HepG2 (cell line): ENCODE results near the gene KBTBD2. TPM values are rescaled to one million over a fixed set of nuclear protein-coding genes. Genes with fewer than 3 reads are reported as not detected.

Experiments used
- AKNA ChIP-seq: sonication (generic); formaldehyde crosslinking; IDR thresholded peaks from 2 replicates; pipeline ENCODE4 v1.4.0; 2020; ENCODE audit warnings: missing genetic modification reagents, borderline replicate concordance
- ARID4A ChIP-seq: sonication (generic); formaldehyde crosslinking; IDR thresholded peaks from 2 replicates; pipeline ENCODE4 v1.5.0; 2020; ENCODE audit warnings: mild to moderate bottlenecking, missing genetic modification reagents, borderline replicate concordance
- BCL6 ChIP-seq: IDR thresholded peaks from 2 replicates; pipeline ENCODE4 v1.6.1; 2016; ENCODE audit warnings: missing genetic modification reagents, missing compliant biosample characterization
- KDM5B ChIP-seq: sonication (generic); formaldehyde crosslinking; IDR thresholded peaks from 2 replicates; pipeline ENCODE4 v1.4.0; 2020; ENCODE audit warnings: missing genetic modification reagents, mild to moderate bottlenecking, borderline replicate concordance
- KMT2A ChIP-seq: sonication (generic); formaldehyde crosslinking; IDR thresholded peaks from 2 replicates; pipeline ENCODE4 v1.4.0; 2020; ENCODE audit warnings: missing genetic modification reagents
- NONO ChIP-seq, 2 experiments: fragments of 450-650 bp in 1 of 2; sonication (generic) in 1 of 2; formaldehyde crosslinking in 1 of 2; IDR thresholded peaks in 1 of 2; conservative IDR thresholded peaks in 1 of 2; 2 replicates each; pipeline versions ENCODE4 v1.6.1 to v1.8.0; 2017 to 2022; ENCODE audit warnings: mild to moderate bottlenecking in 1 of 2, missing genetic modification reagents in 1 of 2, moderate library complexity in 1 of 2
- RFX1 ChIP-seq: fragments of 450-650 bp; IDR thresholded peaks from 2 replicates; pipeline ENCODE4 v1.6.1; 2017
- SAP130 ChIP-seq: IDR thresholded peaks from 2 replicates; pipeline ENCODE4 v1.6.1; 2016; ENCODE audit warnings: low read depth
- SOX6 ChIP-seq, 2 experiments: fragments of 450-650 bp in 1 of 2; sonication (generic) in 1 of 2; formaldehyde crosslinking in 1 of 2; IDR thresholded peaks; 2 replicates each; pipeline versions ENCODE4 v1.4.0 to v1.6.1; 2017 to 2020; ENCODE audit warnings: antibody characterized with exemption in 1 of 2, mild to moderate bottlenecking in 1 of 2, missing genetic modification reagents in 1 of 2
- STAG1 ChIP-seq: sonication (generic); formaldehyde crosslinking; IDR thresholded peaks from 2 replicates; pipeline ENCODE4 v1.4.0; 2020; ENCODE audit warnings: missing genetic modification reagents
- TEAD3 ChIP-seq: optimal IDR thresholded peaks from 2 replicates; pipeline ENCODE3; 2016; ENCODE audit warnings: borderline replicate concordance
- THAP11 ChIP-seq: IDR thresholded peaks from 2 replicates; pipeline ENCODE4 v1.6.1; 2016; ENCODE audit warnings: missing biosample characterization, missing genetic modification reagents
- TRAFD1 ChIP-seq: sonication (generic); formaldehyde crosslinking; IDR thresholded peaks from 2 replicates; pipeline ENCODE4 v1.5.1; 2020; ENCODE audit warnings: missing genetic modification reagents, mild to moderate bottlenecking, borderline replicate concordance
- U2AF1 ChIP-seq: fragments of 200-400 bp; formaldehyde crosslinking; optimal IDR thresholded peaks from 2 replicates; pipeline ENCODE3; 2017; ENCODE audit warnings: mild to moderate bottlenecking, low read depth, low read length
- U2AF2 ChIP-seq: fragments of 200-400 bp; formaldehyde crosslinking; IDR thresholded peaks from 2 replicates; pipeline ENCODE4 v1.6.1; 2017; ENCODE audit warnings: low read depth, mild to moderate bottlenecking, low read length
- ZSCAN9 ChIP-seq: IDR thresholded peaks from 2 replicates; pipeline ENCODE4 v1.6.1; 2016; ENCODE audit warnings: borderline replicate concordance
- polyA plus RNA-seq, 8 experiments: library from polyadenylated mRNA; depleted of rRNA in 3 of 8; stranded (reverse) in 7 of 8; unstranded in 1 of 8; fragments of >200 nt; fragmentation: Illumina TruSeq in 4 of 8; extraction: Trizol in 4 of 8; gene quantifications; 2 replicates each; pipeline versions ENCODE4 v1.2.1 to v1.2.3, GENCODE V29; 2011 to 2016; ENCODE audit warnings: low read depth in 4 of 8, missing spikeins in 1 of 8, mixed read lengths in 1 of 8; ENCODE audit not compliant: insufficient read depth in 1 of 8
- total RNA-seq, 5 experiments: library from RNA; depleted of rRNA; stranded (reverse); fragments of >200 nt; fragmentation: Illumina TruSeq; extraction: Trizol; gene quantifications; 2 replicates each; pipeline ENCODE4 v1.2.3, GENCODE V29; 2016; ENCODE audit warnings: low read depth in 1 of 5

Gene KBTBD2
- total and polyA plus RNA-seq, 2 of the 13 experiments (the other 11 are each of a cell fraction or from before 2014, with no cell fraction given): 24.0 to 25.2 TPM

GRCh38 chr7:32890010-32890792, 1.4 kb downstream of the KBTBD2 start (continued):
- TF ChIP-seq AKNA (CRISPR knock-in tag) (no peak), KMT2A (CRISPR knock-in tag) (0 out of 2 replicates have a peak, but pooled peaks have one; percentile 14), SAP130 (CRISPR knock-in tag) (peak; percentile 52), BCL6 (CRISPR knock-in tag) (0 out of 2 replicates have a peak, but pooled peaks have one; percentile 6), SOX6 (IDR thresholded peaks at IDR 0.05) (no peak), SOX6 (CRISPR knock-in tag; IDR thresholded peaks at IDR 0.05) (peak; percentile 2; the same call in 1 of the 2 replicates), TEAD3 (CRISPR knock-in tag) (peak; percentile 18), U2AF1 (peak; percentile 1), ARID4A (CRISPR knock-in tag) (peak; percentile 33; the same call in 1 of the 2 replicates), THAP11 (CRISPR knock-in tag) (no peak), RFX1 (no peak), TRAFD1 (CRISPR knock-in tag) (no peak), NONO (IDR thresholded peaks at IDR 0.05) (no peak), NONO (CRISPR knock-in tag; conservative IDR thresholded peaks at IDR 0.05) (0 out of 2 replicates have a peak, but pooled peaks have one; percentile 24), U2AF2 (no peak), ZSCAN9 (CRISPR knock-in tag) (no peak), KDM5B (CRISPR knock-in tag) (no peak), STAG1 (CRISPR knock-in tag) (no peak)
